ENCODE measurements around the gene TNFAIP2. TPM values are rescaled to one million over a fixed set of nuclear protein-coding genes. Genes with fewer than 3 reads are reported as not detected.
A peak's percentile ranks its signal among the peaks of the same experiment; 100 is the strongest.

TNFAIP2 gene
- total RNA-seq, 1 experiment from 2014 or later, result 87.3 TPM

- Histone ChIP-seq H3K4me3 (ENCODE audit: low read length) (peak overlapping the region; percentile 46; the same call in 1 of the 2 replicates), H3K79me2 (ENCODE audit: low read length) (no peaks in the 10 kb centered on the region), H3K27me3 (ENCODE audit: low read length) (no peaks in the 10 kb centered on the region), H3K36me3 (ENCODE audit: low read depth, low read length) (no peaks in the 10 kb centered on the region), H3K27ac (ENCODE audit: low read length) (peak overlapping the region; percentile 67), H3F3A (ENCODE audit: low read length, unreplicated experiment) (no peaks in the 10 kb centered on the region), H4K20me1 (ENCODE audit: low read length) (no peaks in the 10 kb centered on the region), H3K9me2 (replicated peaks; ENCODE audit: low read length) (no peaks in the 10 kb centered on the region), H3K9me3 (ENCODE audit: low read length) (no peaks in the 10 kb centered on the region), H2AFZ (ENCODE audit: low read length) (peak overlapping the region; percentile 74), H3K9ac (ENCODE audit: low read length) (peak overlapping the region; percentile 41), H3K4me2 (ENCODE audit: low read length) (peak overlapping the region; percentile 80), H3K4me1 (ENCODE audit: insufficient read depth, low read length) (peaks cover 26% of the 10 kb centered on the region)
- ATAC-seq, result peak; percentile 48
- CTCF ChIA-PET, result interaction anchor here (0.6 to 0.8 kb wide), 2 partner anchors 14 to 192 kb away, joined by 4 to 10 read pairs; partner anchors contain the start of gene TNFAIP2
- no peak for TF ChIP-seq EZH2phosphoT487 (IDR thresholded peaks at IDR 0.05; ENCODE audit: borderline replicate concordance, low read length)
- TF ChIP-seq CTCF (conservative IDR thresholded peaks at IDR 0.05; ENCODE audit: low read depth, low read length), result no peak
- no peak for TF ChIP-seq EZH2 (IDR thresholded peaks at IDR 0.05; ENCODE audit: low read length, unreplicated experiment)
- BruUV-seq (replicated peaks), result no TSS peak
- intact Hi-C loops (cut with micrococcal nuclease), result loop anchor here (5.0 kb wide), 1 partner anchor 33 kb away; no protein-coding TSS in a partner anchor
- POLR2A ChIA-PET (ENCODE audit: unreplicated experiment), result no interaction called here
- DNase-seq, result peak; percentile 70
Measured at GRCh38 chr14:103109535-103110441, 13.5 kb upstream of the TNFAIP2 start.

GRCh38 chr14:103110681-103111231, 12.5 kb upstream of the TNFAIP2 start:
- intact Hi-C loops (cut with micrococcal nuclease), result no loop called here
- ChIA-PET CTCF (no interaction called here), POLR2A (ENCODE audit: unreplicated experiment) (no interaction called here)
- H3K36me3 ChIP-seq (ENCODE audit: low read depth, low read length), result no peaks in the 10 kb centered on the region
- H2AFZ ChIP-seq (ENCODE audit: low read length), result peak overlapping the region; percentile 74
- H4K20me1 ChIP-seq (ENCODE audit: low read length), result no peaks in the 10 kb centered on the region
- peaks cover 20% of the 10 kb centered on the region for H3K4me1 ChIP-seq (ENCODE audit: insufficient read depth, low read length)
- peak; percentile 3; the same call in 1 of the 2 replicates for ATAC-seq
- H3K9me3 ChIP-seq (ENCODE audit: low read length), result no peaks in the 10 kb centered on the region
- no peaks in the 10 kb centered on the region for H3K79me2 ChIP-seq (ENCODE audit: low read length)
- H3K27me3 ChIP-seq (ENCODE audit: low read length), result no peaks in the 10 kb centered on the region
- DNase-seq, result no peak
- peak overlapping the region; percentile 80 for H3K4me2 ChIP-seq (ENCODE audit: low read length)
- H3K9ac ChIP-seq (ENCODE audit: low read length), result 0 out of 2 replicates have a peak overlapping the region, but pooled peaks have one; percentile 41
- BruUV-seq (replicated peaks), result no TSS peak
- TF ChIP-seq CTCF (conservative IDR thresholded peaks at IDR 0.05; ENCODE audit: low read depth, low read length) (no peak), EZH2 (IDR thresholded peaks at IDR 0.05; ENCODE audit: low read length, unreplicated experiment) (no peak), EZH2phosphoT487 (IDR thresholded peaks at IDR 0.05; ENCODE audit: borderline replicate concordance, low read length) (no peak)
- H3K27ac ChIP-seq (ENCODE audit: low read length), result peak overlapping the region; percentile 67
- H3K4me3 ChIP-seq (ENCODE audit: low read length), result no peak overlapping the region
- H3F3A ChIP-seq (ENCODE audit: low read length, unreplicated experiment), result no peaks in the 10 kb centered on the region
- no peaks in the 10 kb centered on the region for H3K9me2 ChIP-seq (replicated peaks; ENCODE audit: low read length)

Data from PC-3 (cell line).